Measurements from ENCODE around the gene FBN3. TPM values are rescaled to one million over a fixed set of nuclear protein-coding genes. Genes with fewer than 3 reads are reported as not detected.

The FBN3 gene
- total RNA-seq, 1 experiment from 2014 or later = not detected

- Histone ChIP-seq H3K9me3 (replicated peaks) (peaks cover 24% of the 10 kb centered on the region), H3K4me1 (replicated peaks) (no peaks in the 10 kb centered on the region), H3K27ac (no peak overlapping the region), H3K4me3 (no peak overlapping the region), H3K36me3 (no peaks in the 10 kb centered on the region), H3K27me3 (replicated peaks) (no peaks in the 10 kb centered on the region)
- DNase-seq (ENCODE audit: low read depth in 1 of 2, low spot score in 2 of 2) = no peak
These were observed 51.5 kb downstream of the FBN3 start for GRCh38 chr19:8097681-8098567.

- no peaks in the 10 kb centered on the region for H3K27me3 ChIP-seq (replicated peaks)
- no peaks in the 10 kb centered on the region for H3K4me1 ChIP-seq (replicated peaks)
- DNase-seq (ENCODE audit: low read depth in 1 of 2, low spot score in 2 of 2) = no peak
- H3K27ac ChIP-seq = no peak overlapping the region
- no peaks in the 10 kb centered on the region for H3K36me3 ChIP-seq
- peaks cover 24% of the 10 kb centered on the region for H3K9me3 ChIP-seq (replicated peaks)
- no peak overlapping the region for H3K4me3 ChIP-seq
These were observed 52.2 kb downstream of the FBN3 start for GRCh38 chr19:8097198-8097597.

GRCh38 chr19:8096071-8096470 is 53.3 kb downstream of the FBN3 start:
- Histone ChIP-seq H3K36me3 (no peaks in the 10 kb centered on the region), H3K4me3 (no peak overlapping the region)
- no peak for DNase-seq (ENCODE audit: low read depth in 1 of 2, low spot score in 2 of 2)

GRCh38 chr19:8095354-8095886 is 54.0 kb downstream of the FBN3 start:
- Histone ChIP-seq H3K4me3 (no peak overlapping the region), H3K27me3 (replicated peaks) (no peaks in the 10 kb centered on the region), H3K9me3 (replicated peaks) (peaks cover 24% of the 10 kb centered on the region), H3K4me1 (replicated peaks) (no peaks in the 10 kb centered on the region), H3K27ac (no peak overlapping the region), H3K36me3 (no peaks in the 10 kb centered on the region)
- DNase-seq (ENCODE audit: low read depth in 1 of 2, low spot score in 2 of 2) = no peak

More at GRCh38 chr19:8096071-8096470, 53.3 kb downstream of the FBN3 start:
- no peaks in the 10 kb centered on the region for H3K27me3 ChIP-seq (replicated peaks)
- no peak overlapping the region for H3K27ac ChIP-seq
- peaks cover 24% of the 10 kb centered on the region for H3K9me3 ChIP-seq (replicated peaks)
- H3K4me1 ChIP-seq (replicated peaks) = no peaks in the 10 kb centered on the region

GRCh38 chr19:8094336-8094735 is 55.1 kb downstream of the FBN3 start:
- no peaks in the 10 kb centered on the region for H3K27me3 ChIP-seq (replicated peaks)
- H3K9me3 ChIP-seq (replicated peaks) = peaks cover 24% of the 10 kb centered on the region
- DNase-seq (ENCODE audit: low read depth in 1 of 2, low spot score in 2 of 2) = no peak
- H3K4me3 ChIP-seq = no peak overlapping the region
- H3K4me1 ChIP-seq (replicated peaks) = no peaks in the 10 kb centered on the region
- H3K27ac ChIP-seq = no peak overlapping the region
- no peaks in the 10 kb centered on the region for H3K36me3 ChIP-seq

- H3K27me3 ChIP-seq (replicated peaks) = no peaks in the 10 kb centered on the region
- no peak for DNase-seq (ENCODE audit: low read depth in 1 of 2, low spot score in 2 of 2)
- H3K27ac ChIP-seq = no peak overlapping the region
- no peak overlapping the region for H3K4me3 ChIP-seq
- H3K36me3 ChIP-seq = no peaks in the 10 kb centered on the region
- H3K9me3 ChIP-seq (replicated peaks) = peaks cover 24% of the 10 kb centered on the region
- H3K4me1 ChIP-seq (replicated peaks) = no peaks in the 10 kb centered on the region
These were observed 55.7 kb downstream of the FBN3 start for GRCh38 chr19:8093740-8094139.

GRCh38 chr19:8090950-8091349 is 58.4 kb downstream of the FBN3 start:
- Histone ChIP-seq H3K9me3 (replicated peaks) (peaks cover 16% of the 10 kb centered on the region), H3K4me1 (replicated peaks) (no peaks in the 10 kb centered on the region), H3K27me3 (replicated peaks) (no peaks in the 10 kb centered on the region), H3K4me3 (no peak overlapping the region), H3K36me3 (no peaks in the 10 kb centered on the region), H3K27ac (no peak overlapping the region)
- no peak for DNase-seq (ENCODE audit: low read depth in 1 of 2, low spot score in 2 of 2)

GRCh38 chr19:8089664-8090601 is 59.5 kb downstream of the FBN3 start:
- DNase-seq (ENCODE audit: low read depth in 1 of 2, low spot score in 2 of 2) = no peak
- H3K27me3 ChIP-seq (replicated peaks) = no peaks in the 10 kb centered on the region
- no peak overlapping the region for H3K4me3 ChIP-seq
- no peaks in the 10 kb centered on the region for H3K36me3 ChIP-seq
- no peaks in the 10 kb centered on the region for H3K4me1 ChIP-seq (replicated peaks)
- peaks cover 7% of the 10 kb centered on the region; the same call in 1 of the 2 replicates for H3K9me3 ChIP-seq (replicated peaks)
- H3K27ac ChIP-seq = no peak overlapping the region

- no peaks in the 10 kb centered on the region for H3K36me3 ChIP-seq
- H3K27ac ChIP-seq = no peak overlapping the region
- no peak for DNase-seq (ENCODE audit: low read depth in 1 of 2, low spot score in 2 of 2)
- peaks cover 4% of the 10 kb centered on the region; the same call in 1 of the 2 replicates for H3K9me3 ChIP-seq (replicated peaks)
- no peak overlapping the region for H3K4me3 ChIP-seq
- H3K4me1 ChIP-seq (replicated peaks) = no peaks in the 10 kb centered on the region
- no peaks in the 10 kb centered on the region for H3K27me3 ChIP-seq (replicated peaks)
These were observed 60.4 kb downstream of the FBN3 start for GRCh38 chr19:8088752-8089663.

GRCh38 chr19:8087876-8088275 is 61.5 kb downstream of the FBN3 start:
- Histone ChIP-seq H3K4me1 (replicated peaks) (no peaks in the 10 kb centered on the region), H3K27ac (no peak overlapping the region), H3K9me3 (replicated peaks) (no peaks in the 10 kb centered on the region; the same call in 1 of the 2 replicates), H3K36me3 (no peaks in the 10 kb centered on the region), H3K4me3 (no peak overlapping the region), H3K27me3 (replicated peaks) (no peaks in the 10 kb centered on the region)
- no peak for DNase-seq (ENCODE audit: low read depth in 1 of 2, low spot score in 2 of 2)

GRCh38 chr19:8086849-8087248 is 62.5 kb downstream of the FBN3 start:
- no peak overlapping the region for H3K27ac ChIP-seq
- no peaks in the 10 kb centered on the region for H3K27me3 ChIP-seq (replicated peaks)
- H3K4me3 ChIP-seq = no peak overlapping the region
- no peaks in the 10 kb centered on the region for H3K4me1 ChIP-seq (replicated peaks)
- no peaks in the 10 kb centered on the region for H3K36me3 ChIP-seq
- H3K9me3 ChIP-seq (replicated peaks) = no peaks in the 10 kb centered on the region; the same call in 1 of the 2 replicates
- no peak for DNase-seq (ENCODE audit: low read depth in 1 of 2, low spot score in 2 of 2)

- Histone ChIP-seq H3K27ac (no peak overlapping the region), H3K4me1 (replicated peaks) (no peaks in the 10 kb centered on the region), H3K9me3 (replicated peaks) (no peaks in the 10 kb centered on the region; the same call in 1 of the 2 replicates), H3K4me3 (no peak overlapping the region), H3K36me3 (no peaks in the 10 kb centered on the region), H3K27me3 (replicated peaks) (no peaks in the 10 kb centered on the region)
- no peak for DNase-seq (ENCODE audit: low read depth in 1 of 2, low spot score in 2 of 2)
These were observed 63.6 kb downstream of the FBN3 start for GRCh38 chr19:8085598-8086408.

Measured in SJSA1 (cell line).